ENCODE results near the gene SLAMF8. TPM values are rescaled to one million over a fixed set of nuclear protein-coding genes. Genes with fewer than 3 reads are reported as not detected.

The SLAMF8 gene
- total RNA-seq, 4 donors from 2014 or later: 3.1 to 7.8 (median 5.2) TPM

GRCh38 chr1:159882527-159882862 is 55.8 kb downstream of the SLAMF8 start:
- WGBS, 2 donors: 70 to 83% methylated on average over 2 of the region's 2 CpGs
- no peak overlapping the region for H3K4me3 ChIP-seq (ENCODE audit: low read depth, poor library complexity, severe bottlenecking)
- intact Hi-C loops (cut with DNase I; ENCODE audit: low total_unique reads): no loop called here
- TF ChIP-seq CTCF (IDR thresholded peaks at IDR 0.05): no peak
- no peak for TF ChIP-seq POLR2A (IDR thresholded peaks at IDR 0.05)
- no peak for DNase-seq (ENCODE audit: low spot score in 2 of 2)

- intact Hi-C loops (cut with DNase I; ENCODE audit: low total_unique reads): no loop called here
- no peak overlapping the region for H3K4me3 ChIP-seq (ENCODE audit: low read depth, poor library complexity, severe bottlenecking)
- no peak for DNase-seq (ENCODE audit: low spot score in 2 of 2)
- 67 to 91% methylated on average over 4 of the region's 4 CpGs for WGBS, 2 donors
- no peak for TF ChIP-seq POLR2A (IDR thresholded peaks at IDR 0.05)
- no peak for TF ChIP-seq CTCF (IDR thresholded peaks at IDR 0.05)
These were observed 56.5 kb downstream of the SLAMF8 start for GRCh38 chr1:159883134-159883533.

GRCh38 chr1:159884296-159884695 is 57.6 kb downstream of the SLAMF8 start:
- TF ChIP-seq POLR2A (IDR thresholded peaks at IDR 0.05) (no peak), CTCF (IDR thresholded peaks at IDR 0.05) (no peak)
- intact Hi-C loops (cut with DNase I; ENCODE audit: low total_unique reads): loop anchor here (2.0 kb wide), 1 partner anchor 81 kb away; the partner anchor contains the start of gene FCRL6
- DNase-seq (ENCODE audit: low spot score in 2 of 2): no peak
- H3K4me3 ChIP-seq (ENCODE audit: low read depth, poor library complexity, severe bottlenecking): no peak overlapping the region
- 69 to 80% methylated on average over 8 of the region's 8 CpGs for WGBS, 2 donors

Other genes with a start within 250 kb of the SLAMF8 start
- gene APCS, start 239.0 kb upstream of the SLAMF8 start, total RNA-seq: not detected
- under 1 TPM in 1 of 4 donors, not detected in 3; 0.52 TPM for gene CRP, start 112.3 kb upstream of the SLAMF8 start, total RNA-seq
- 100 to 1,000 TPM in 1 of 4 donors, 10 to 100 TPM in 3; 68.2 to 167 (median 90.7) TPM for gene DUSP23, start 45.9 kb upstream of the SLAMF8 start, total RNA-seq
- gene FCRL6, start 24.5 kb upstream of the SLAMF8 start, total RNA-seq: under 1 TPM in 3 of 4 donors, not detected in 1; 0.17 to 0.80 (median 0.42) TPM
- 10 to 100 TPM; 14.6 to 54.5 (median 43.1) TPM for gene VSIG8, start 35.8 kb downstream of the SLAMF8 start, total RNA-seq
- gene CFAP45, start 73.3 kb downstream of the SLAMF8 start, total RNA-seq: 1 to 10 TPM in 1 of 4 donors, under 1 TPM in 3; 0.46 to 3.0 (median 0.66) TPM
- gene TAGLN2, start 98.6 kb downstream of the SLAMF8 start, total RNA-seq: 100 to 1,000 TPM; 244 to 413 (median 306) TPM
- gene IGSF9, start 118.7 kb downstream of the SLAMF8 start, total RNA-seq: 10 to 100 TPM; 17.7 to 29.6 (median 19.6) TPM
- gene SLAMF9, start 127.4 kb downstream of the SLAMF8 start, total RNA-seq: not detected
- 1 to 10 TPM; 2.4 to 4.5 (median 3.6) TPM for gene PIGM, start 205.1 kb downstream of the SLAMF8 start, total RNA-seq
- gene KCNJ10, start 243.3 kb downstream of the SLAMF8 start, total RNA-seq: not detected